Measurements from ENCODE around the gene TMEM87A.

The TMEM87A gene

DNA sequence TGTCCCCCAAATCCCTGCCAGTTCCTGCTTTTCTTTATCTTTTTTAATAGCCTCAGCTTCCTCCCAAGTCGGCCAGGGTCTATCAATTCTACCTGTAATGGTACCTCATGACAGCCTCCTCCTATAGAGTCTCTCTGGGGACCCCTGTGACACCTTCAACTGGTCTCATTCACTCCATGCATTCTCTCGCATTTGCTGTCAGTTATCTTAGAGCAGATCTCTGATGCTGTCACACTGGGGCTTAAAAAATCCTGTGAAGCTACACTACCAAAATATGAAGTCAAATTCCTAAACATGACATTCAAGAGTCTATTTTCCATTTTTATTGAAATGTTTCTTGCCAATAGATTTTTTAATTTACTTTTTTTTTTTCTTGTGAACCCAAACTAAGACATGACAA, 70.6 kb downstream of the TMEM87A start:
- DNase-seq = no peak

DNA sequence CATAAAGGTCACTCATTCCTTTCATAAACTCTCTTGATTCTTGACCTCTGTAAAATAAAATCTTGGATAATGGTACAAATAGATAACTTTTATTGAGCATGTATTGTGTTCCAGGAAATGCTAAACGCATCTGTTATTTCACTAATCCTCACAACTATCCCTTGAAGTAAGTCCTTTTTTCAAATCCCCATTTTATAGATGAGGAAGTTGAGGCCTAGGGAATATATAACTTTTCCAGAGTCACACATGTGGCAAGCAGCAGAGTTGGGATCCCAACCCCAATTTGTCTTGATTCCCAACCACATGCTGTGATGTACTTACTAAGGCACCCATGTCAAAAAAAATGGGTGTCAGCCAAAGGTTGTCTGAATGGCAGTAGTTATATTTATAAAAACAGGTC, 71.4 kb downstream of the TMEM87A start:
- DNase-seq = no peak

GRCh38 chr15:42199126-42199525, 74.1 kb downstream of the TMEM87A start:
- DNase-seq = no peak

GRCh38 chr15:42198516-42198915, 74.7 kb downstream of the TMEM87A start:
- no peak for DNase-seq

- DNase-seq = peak in 1 of 2 donors; percentile 22
Observed at GRCh38 chr15:42194513-42194912, 78.7 kb downstream of the TMEM87A start.

- DNase-seq = no peak
Observed at GRCh38 chr15:42193383-42193782, 79.8 kb downstream of the TMEM87A start.

DNA sequence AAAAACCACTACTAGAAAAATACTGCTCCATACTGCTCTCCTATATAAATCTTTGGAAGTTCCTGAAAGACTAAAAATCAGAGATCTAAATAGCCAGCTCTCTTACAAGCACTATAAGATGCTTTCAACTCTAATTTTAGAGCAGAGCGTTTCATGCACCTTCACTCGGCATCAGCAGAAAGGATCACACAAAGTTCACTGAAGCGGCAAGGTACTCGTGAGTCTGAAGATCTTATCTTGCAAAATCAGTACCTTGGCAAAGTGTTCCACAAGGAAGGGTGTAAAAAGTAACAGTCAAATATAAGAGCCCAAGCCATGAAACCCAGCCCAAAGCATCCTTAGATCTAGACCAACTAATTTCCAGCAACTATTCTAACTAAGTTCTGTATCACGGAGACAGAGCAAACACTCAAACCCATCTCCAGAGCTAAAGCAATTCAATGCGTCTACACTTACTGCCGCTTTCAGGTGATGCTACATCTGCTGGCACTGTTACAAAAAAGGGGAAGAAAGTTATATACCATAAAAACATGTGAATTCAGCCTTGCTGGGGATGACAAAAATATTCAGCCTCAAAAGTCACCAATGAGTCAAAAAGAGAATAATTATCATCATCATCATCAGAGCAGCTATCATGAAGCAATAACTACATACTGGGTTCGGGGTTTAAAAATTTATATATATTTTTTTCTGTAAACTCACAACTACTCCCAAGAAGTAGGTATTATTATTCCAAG, 81.5 kb downstream of the TMEM87A start:
- DNase-seq = no peak

- no peak for DNase-seq
Observed at GRCh38 chr15:42190370-42190769, 82.9 kb downstream of the TMEM87A start.

GRCh38 chr15:42185801-42186200, 87.4 kb downstream of the TMEM87A start:
- no peak for DNase-seq

DNA sequence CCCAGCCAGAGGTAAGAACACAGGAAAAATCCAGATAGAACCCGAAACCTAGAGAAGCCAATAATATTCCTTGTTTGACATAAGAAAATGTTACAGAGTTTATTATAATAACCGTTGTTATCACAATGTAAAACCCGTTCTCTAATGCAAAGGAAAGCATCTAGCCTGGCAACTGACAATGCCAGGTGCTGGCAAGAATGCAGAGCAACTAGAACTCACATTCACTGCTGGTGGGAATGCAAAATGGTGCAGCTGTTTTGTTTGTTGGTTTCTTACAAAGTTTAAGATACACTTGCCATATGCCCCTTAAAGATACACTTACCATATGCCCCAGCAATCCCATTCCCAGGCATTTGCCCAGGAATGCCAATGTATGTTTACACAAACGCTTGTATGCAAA, 88.5 kb downstream of the TMEM87A start:
- DNase-seq = no peak

GRCh38 chr15:42184296-42184695, 88.9 kb downstream of the TMEM87A start:
- no peak for DNase-seq

DNA sequence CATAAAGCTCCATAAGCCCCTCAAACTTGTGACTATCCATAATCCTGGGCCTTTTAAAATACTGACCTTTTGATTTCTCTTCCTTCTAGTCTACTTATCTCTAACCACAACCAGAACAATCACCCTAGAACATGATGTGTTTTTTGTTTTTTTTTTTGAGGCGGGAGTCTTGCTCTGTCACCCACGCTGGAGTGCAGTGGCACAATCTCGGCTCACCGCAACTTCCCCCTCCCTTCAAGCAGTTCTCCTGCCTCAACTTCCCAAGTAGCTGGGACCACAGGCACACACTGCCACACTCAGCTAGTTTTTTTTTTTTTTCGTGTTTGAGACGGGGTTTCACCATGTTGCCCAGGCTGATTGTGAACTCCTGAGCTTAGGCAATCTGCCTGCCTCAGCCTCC, 90.3 kb downstream of the TMEM87A start:
- no peak for DNase-seq

- DNase-seq = no peak
Observed at GRCh38 chr15:42182328-42182886, 90.8 kb downstream of the TMEM87A start.

- DNase-seq = no peak
Observed at GRCh38 chr15:42178056-42178455, 95.2 kb downstream of the TMEM87A start.

- DNase-seq = no peak
Observed at GRCh38 chr15:42175671-42176070, 97.6 kb downstream of the TMEM87A start.

DNA sequence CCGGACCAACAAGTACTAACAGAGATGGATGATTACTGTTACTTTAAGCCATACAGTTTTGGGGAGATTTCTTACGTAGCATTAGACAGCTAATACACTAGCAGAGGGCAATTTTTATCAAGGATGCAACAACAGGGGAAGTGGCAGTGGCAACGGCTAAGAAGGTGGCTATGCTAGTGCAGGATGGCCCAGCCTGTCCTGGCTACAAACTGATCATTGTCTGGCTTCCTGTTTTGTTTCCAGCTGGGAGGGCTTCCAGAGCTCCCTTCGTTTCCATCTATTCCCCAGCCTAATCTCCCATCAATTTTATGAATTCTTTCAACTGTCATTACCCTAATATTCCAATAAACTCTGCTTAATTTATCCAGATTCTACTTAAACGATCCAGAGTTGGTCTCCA, 100.8 kb downstream of the TMEM87A start:
- DNase-seq = no peak

DNA sequence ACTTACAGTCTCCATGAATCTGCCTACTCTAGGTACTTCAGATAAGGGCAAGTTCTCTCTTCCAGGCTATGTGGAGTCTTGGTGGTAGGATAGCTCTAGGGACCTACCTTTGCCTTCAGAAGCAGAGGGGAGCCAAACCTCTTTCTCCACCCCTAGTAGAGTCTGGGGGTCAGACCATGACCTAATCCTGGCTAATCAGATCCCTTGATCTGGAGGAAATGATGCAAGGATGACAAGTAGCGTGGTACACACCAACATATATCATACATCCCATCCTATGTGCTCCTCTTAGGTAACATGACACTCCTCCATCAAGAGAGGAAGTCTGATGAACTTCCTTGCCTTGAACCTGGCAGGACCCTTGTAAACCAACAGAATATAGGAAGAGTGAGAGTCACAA, 101.4 kb downstream of the TMEM87A start:
- DNase-seq = no peak

- no peak for DNase-seq
Observed at GRCh38 chr15:42171122-42171521, 102.1 kb downstream of the TMEM87A start.

DNA sequence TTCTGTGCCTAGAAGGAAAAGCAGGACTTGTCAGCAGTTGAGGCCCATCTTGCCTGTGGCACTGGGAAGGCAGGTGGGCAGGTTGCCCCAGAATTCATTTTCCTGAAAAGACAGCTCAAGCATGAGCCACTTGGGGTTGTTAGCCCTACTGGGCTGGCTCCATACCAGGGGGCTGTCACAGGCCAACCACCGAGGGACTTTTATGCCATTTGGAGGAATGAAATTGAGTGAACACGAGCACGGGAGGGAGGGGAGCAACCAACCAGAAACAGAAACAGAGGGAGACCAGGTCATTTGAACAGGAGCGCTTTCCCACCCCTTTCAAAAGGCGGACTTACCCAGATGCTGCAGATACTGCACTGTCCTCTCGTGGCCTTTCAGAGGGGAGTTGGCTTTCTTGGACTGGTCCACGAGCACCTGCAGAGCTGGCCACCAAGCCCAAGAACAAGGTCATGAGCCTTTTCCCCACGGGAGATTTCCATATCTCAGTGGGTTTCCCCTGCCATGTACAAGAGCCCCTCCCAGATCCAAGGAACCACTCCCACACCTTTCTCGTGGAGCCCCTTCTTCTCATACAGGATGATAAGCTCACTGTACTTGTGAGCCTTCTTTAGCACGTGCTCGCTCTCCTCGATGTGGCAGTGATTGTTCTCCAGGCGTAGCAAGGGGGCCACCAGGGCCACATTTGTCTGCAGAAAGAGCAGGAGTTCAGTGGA, 106.8 kb downstream of the TMEM87A start:
- no peak for DNase-seq

GRCh38 chr15:42165106-42165505, 108.1 kb downstream of the TMEM87A start:
- DNase-seq = no peak

DNA sequence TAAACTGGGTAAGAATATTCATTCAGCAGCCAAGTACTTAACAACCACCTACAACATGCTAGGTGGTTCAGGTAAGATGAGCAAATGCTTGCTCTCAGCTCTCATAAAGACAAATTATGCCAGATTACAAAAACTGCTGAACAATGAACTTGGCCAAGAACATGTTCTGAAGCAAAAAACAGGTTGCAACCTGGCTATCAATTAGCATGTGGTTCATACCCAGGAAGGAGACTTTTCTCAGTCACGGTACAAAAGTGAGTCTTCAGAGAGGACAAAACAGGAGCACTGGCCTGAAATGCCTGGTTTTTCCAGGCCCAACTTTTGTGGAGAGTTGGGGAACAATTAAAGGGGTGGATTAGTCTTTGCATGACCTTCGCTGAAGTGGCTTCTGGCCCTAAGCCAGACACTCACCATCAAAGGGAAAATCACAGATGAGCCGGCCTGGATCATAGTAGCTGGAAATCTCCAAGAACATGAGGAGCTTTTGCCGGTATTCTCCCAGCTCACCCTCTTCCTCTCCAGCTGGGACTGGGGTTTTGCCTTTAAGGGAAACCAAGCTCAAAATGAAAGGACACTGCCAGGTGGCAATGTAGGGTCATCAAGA, 109.2 kb downstream of the TMEM87A start:
- no peak for DNase-seq

DNA sequence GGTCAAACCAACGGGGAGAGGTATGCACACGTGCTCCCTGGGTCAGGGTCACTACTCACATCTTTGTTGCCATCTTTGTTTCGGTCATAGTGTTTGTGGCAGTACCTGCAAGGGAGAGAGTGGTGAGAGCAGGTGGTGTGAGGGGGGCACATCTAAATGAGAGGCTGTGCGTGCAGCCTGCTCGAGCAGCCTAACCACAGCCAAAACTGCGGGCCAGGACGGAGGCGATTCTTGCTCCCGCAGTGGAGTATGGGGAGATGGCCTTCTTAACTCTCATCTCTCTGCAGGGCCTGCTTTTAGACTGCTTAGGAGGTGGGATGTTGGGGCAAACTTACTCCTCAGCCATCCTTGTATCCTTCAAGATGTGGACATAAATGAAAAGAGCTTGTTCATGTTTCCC, 109.9 kb downstream of the TMEM87A start:
- DNase-seq = no peak
